MV-4-11 (cell line): Measurements from ENCODE around the gene SLC9A4.

ENCODE experiments used
- DNase-seq: peaks from one replicate; lab custom pipeline; 2025; lab: John Stamatoyannopoulos, UW

The SLC9A4 gene

GRCh38 chr2:102453501-102453900, 19.5 kb upstream of the SLC9A4 start:
- DNase-seq = no peak

GRCh38 chr2:102455061-102455670, 17.9 kb upstream of the SLC9A4 start:
- no peak for DNase-seq

- no peak for DNase-seq
These were observed 12.6 kb upstream of the SLC9A4 start for GRCh38 chr2:102460467-102460866.

- DNase-seq = no peak
These were observed 11.8 kb upstream of the SLC9A4 start for GRCh38 chr2:102461188-102461587.

GRCh38 chr2:102463160-102463559, 9.9 kb upstream of the SLC9A4 start:
- DNase-seq = no peak

- no peak for DNase-seq
These were observed 2.9 kb upstream of the SLC9A4 start for GRCh38 chr2:102470168-102470567.

- DNase-seq = no peak
These were observed 605 bp downstream of the SLC9A4 start for GRCh38 chr2:102473631-102474030.

- DNase-seq = no peak
These were observed 1.8 kb downstream of the SLC9A4 start for GRCh38 chr2:102474785-102475184.

GRCh38 chr2:102478686-102479470, 5.9 kb downstream of the SLC9A4 start:
- no peak for DNase-seq

- DNase-seq = no peak
These were observed 7.5 kb downstream of the SLC9A4 start for GRCh38 chr2:102480285-102481195.

- no peak for DNase-seq
These were observed 8.9 kb downstream of the SLC9A4 start for GRCh38 chr2:102481931-102482330.

GRCh38 chr2:102483086-102483485, 10.1 kb downstream of the SLC9A4 start:
- DNase-seq = peak; percentile 80

GRCh38 chr2:102484310-102485061, 11.5 kb downstream of the SLC9A4 start:
- DNase-seq = peak; percentile 3

- DNase-seq = no peak
These were observed 12.2 kb downstream of the SLC9A4 start for GRCh38 chr2:102485147-102485785.

GRCh38 chr2:102486941-102487702, 14.1 kb downstream of the SLC9A4 start:
- DNase-seq = no peak

GRCh38 chr2:102487761-102488462, 14.9 kb downstream of the SLC9A4 start:
- DNase-seq = no peak

GRCh38 chr2:102489646-102490045, 16.6 kb downstream of the SLC9A4 start:
- DNase-seq = peak; percentile 26

GRCh38 chr2:102492006-102492405, 19.0 kb downstream of the SLC9A4 start:
- no peak for DNase-seq

GRCh38 chr2:102494570-102494969, 21.5 kb downstream of the SLC9A4 start:
- DNase-seq = no peak

- no peak for DNase-seq
These were observed 25.4 kb downstream of the SLC9A4 start for GRCh38 chr2:102498414-102498813.
